Natural killer cell (primary cell): ENCODE data around the gene ADORA2B. TPM values are rescaled to one million over a fixed set of nuclear protein-coding genes. Genes with fewer than 3 reads are reported as not detected.
"Not testable (repeated sequence)": the region's sequence is repeated elsewhere in the genome, so short reads cannot be mapped to it uniquely, and the experiment has no call there.

ENCODE experiments used
- ATAC-seq, 3 donors: fragments of 150-1000 bp in 2 of 3; fragments of 200-7000 bp in 1 of 3; cut with Tn5 transposase; 1 replicate in 1 of 3; 2 replicates in 2 of 3; pipeline ENCODE4 v1.10.0; 2021; ENCODE audit warnings: mild to moderate bottlenecking in 2 of 3, moderate library complexity in 2 of 3
- DNase-seq, 2 donors: peaks; one replicate each; pipeline versions ENCODE4 v3.0.0 to v3.0.0-alpha.2; 2013 to 2021; ENCODE audit warnings: mixed read lengths in 1 of 2
- H3K27ac ChIP-seq: one replicate; pipeline ENCODE4 v1.5.1; 2013; ENCODE audit warnings: mild to moderate bottlenecking, low read length
- H3K27me3 ChIP-seq: one replicate; pipeline ENCODE4 v1.6.1; 2013; ENCODE audit warnings: low read length; ENCODE audit not compliant: control insufficient read depth, insufficient read depth
- H3K36me3 ChIP-seq: one replicate; pipeline ENCODE4 v1.6.1; 2013; ENCODE audit warnings: low read length; ENCODE audit not compliant: control insufficient read depth, insufficient read depth
- H3K4me1 ChIP-seq: one replicate; pipeline ENCODE4 v1.6.1; 2013; ENCODE audit warnings: low read length; ENCODE audit not compliant: control insufficient read depth, insufficient read depth
- H3K4me3 ChIP-seq: one replicate; pipeline ENCODE4 v1.5.1; 2013; ENCODE audit warnings: low read length
- H3K9me3 ChIP-seq: one replicate; pipeline ENCODE4 v1.6.1; 2013; ENCODE audit warnings: low read length; ENCODE audit not compliant: control insufficient read depth, insufficient read depth
- H3K27ac Mint-ChIP-seq, 2 donors: one replicate each; pipeline ENCODE4 v1.8.0; 2022; ENCODE audit warnings: mild to moderate bottlenecking in 2 of 2, mixed read lengths in 2 of 2, moderate library complexity in 1 of 2
- H3K27me3 Mint-ChIP-seq, 2 donors: one replicate each; pipeline ENCODE4 v1.8.0; 2022; ENCODE audit warnings: low read depth in 2 of 2, mixed read lengths in 2 of 2
- H3K36me3 Mint-ChIP-seq: one replicate; pipeline ENCODE4 v1.8.0; 2022; ENCODE audit warnings: mixed read lengths
- H3K4me1 Mint-ChIP-seq, 2 donors: one replicate each; pipeline ENCODE4 v1.8.0; 2022; ENCODE audit warnings: mixed read lengths in 2 of 2
- H3K4me3 Mint-ChIP-seq: one replicate; pipeline ENCODE4 v1.8.0; 2022; ENCODE audit warnings: mild to moderate bottlenecking, moderate library complexity, mixed read lengths
- H3K9me3 Mint-ChIP-seq, 2 donors: one replicate each; pipeline ENCODE4 v1.8.0; 2022; ENCODE audit warnings: mixed read lengths in 2 of 2
- CTCF ChIP-seq: fragments of 200-600 bp; IDR thresholded peaks from one replicate; pipeline ENCODE4 v1.8.0; 2022; ENCODE audit warnings: antibody characterized with exemption
- WGBS: methylation state at CpG from one replicate; pipeline ENCODE4 v1.1.7; 2013; ENCODE audit warnings: missing lambda C conversion rate; ENCODE audit not compliant: insufficient coverage; 5-methylcytosine and 5-hydroxymethylcytosine counted together
- intact Hi-C: fragments of 100-400 bp; cut with micrococcal nuclease; formaldehyde crosslinking; loops from one replicate; pipeline ENCODE4 v1.14.2; 2022
- total RNA-seq, 4 donors: library from RNA; stranded (reverse); fragments of 120-200 nt in 1 of 4; gene quantifications; one replicate each; pipeline versions ENCODE4 v1.2.3 to v1.2.4, GENCODE V29; 2013 to 2022

ADORA2B gene
- total RNA-seq, 3 donors from 2014 or later (not counting 1 experiment from before 2014, with no cell fraction given): 0.14 to 0.88 (median 0.41) TPM

GRCh38 chr17:15977894-15978293 is 33.0 kb downstream of the ADORA2B start:
- H3K36me3 Mint-ChIP-seq: peaks cover 19% of the 10 kb centered on the region

DNA sequence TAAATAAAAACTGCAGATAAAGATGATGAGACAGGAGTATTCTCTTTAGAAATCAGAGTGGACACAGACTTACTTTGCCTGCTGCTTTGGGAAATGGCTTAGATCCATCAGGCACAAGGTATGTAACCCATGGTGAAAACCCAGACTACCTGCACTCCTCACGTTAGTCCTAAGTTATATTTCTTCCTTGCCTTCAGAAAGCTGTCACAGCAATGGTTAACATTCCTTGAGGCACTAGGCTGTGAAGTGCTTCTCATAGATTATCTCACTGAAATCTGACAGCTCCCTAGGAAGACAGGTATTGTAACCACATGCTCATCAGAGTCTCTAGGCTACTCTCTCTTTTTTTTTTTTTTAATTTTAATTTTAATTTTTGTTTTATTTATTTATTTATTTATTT is 33.7 kb downstream of the ADORA2B start:
- H3K4me1 ChIP-seq: no peaks in the 10 kb centered on the region
- no peak overlapping the region for H3K4me3 ChIP-seq
- H3K27ac ChIP-seq: no peak overlapping the region
- Mint-ChIP-seq H3K4me3 (no peak overlapping the region), H3K27ac (no peak overlapping the region), H3K4me1 (peaks cover 0 to 4% of the 10 kb centered on the region in 2 donors), H3K36me3 (peaks cover 19% of the 10 kb centered on the region), H3K9me3 (no peaks in the 10 kb centered on the region), H3K27me3 (no peaks in the 10 kb centered on the region)
- ATAC-seq (no peak), DNase-seq (no peak)
- intact Hi-C loops: no loop called here
- H3K27me3 ChIP-seq: no peaks in the 10 kb centered on the region
- no peaks in the 10 kb centered on the region for H3K9me3 ChIP-seq
- peaks cover 42% of the 10 kb centered on the region for H3K36me3 ChIP-seq
- 100% methylated on average over 1 of the region's 1 CpG for WGBS
- no peak for TF ChIP-seq CTCF

More at GRCh38 chr17:15977894-15978293, 33.0 kb downstream of the ADORA2B start:
- DNase-seq: no peak
- WGBS: 100% methylated on average over 2 of the region's 2 CpGs
- no peaks in the 10 kb centered on the region for H3K4me1 ChIP-seq
- Mint-ChIP-seq H3K9me3 (no peaks in the 10 kb centered on the region), H3K27me3 (no peaks in the 10 kb centered on the region), H3K27ac (no peak overlapping the region), H3K4me3 (no peak overlapping the region), H3K4me1 (peaks cover 0 to 4% of the 10 kb centered on the region in 2 donors)
- H3K9me3 ChIP-seq: no peaks in the 10 kb centered on the region
- no peak overlapping the region for H3K4me3 ChIP-seq
- no peaks in the 10 kb centered on the region for H3K27me3 ChIP-seq
- no peak overlapping the region for H3K27ac ChIP-seq
- intact Hi-C loops: no loop called here
- ATAC-seq: no peak
- no peak for TF ChIP-seq CTCF
- peaks cover 39% of the 10 kb centered on the region for H3K36me3 ChIP-seq

GRCh38 chr17:15979013-15979412 is 34.1 kb downstream of the ADORA2B start:
- not testable (repeated sequence) for H3K4me1 Mint-ChIP-seq

DNA sequence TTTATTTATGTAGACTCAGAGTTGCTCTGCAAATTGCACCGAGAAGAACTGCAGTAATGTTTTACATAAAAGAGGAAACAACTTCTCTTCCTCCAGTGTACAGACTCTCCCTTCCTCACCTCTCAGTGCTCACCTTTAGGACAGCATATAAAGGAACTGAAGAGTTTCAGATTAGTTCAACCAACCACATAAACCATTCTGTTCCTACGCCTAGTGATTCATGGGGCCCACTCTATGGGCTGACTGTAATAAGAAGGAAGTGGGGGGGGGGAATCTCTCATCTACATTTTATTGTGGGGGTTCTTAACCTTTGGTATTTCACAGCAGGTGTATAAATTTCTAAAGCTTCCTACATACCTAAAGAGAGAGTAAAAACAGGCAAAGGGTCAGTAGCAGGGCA is 36.3 kb downstream of the ADORA2B start:
- H3K4me1 Mint-ChIP-seq: peaks cover 0 to 4% of the 10 kb centered on the region in 2 donors
- DNase-seq: no peak
- H3K9me3 ChIP-seq: no peaks in the 10 kb centered on the region
- no peak overlapping the region for H3K27ac ChIP-seq
- no peak overlapping the region for H3K27ac Mint-ChIP-seq
- intact Hi-C loops: no loop called here
- TF ChIP-seq CTCF: no peak
- no peak overlapping the region for H3K4me3 Mint-ChIP-seq
- peaks cover 19% of the 10 kb centered on the region for H3K36me3 Mint-ChIP-seq
- no peaks in the 10 kb centered on the region for H3K4me1 ChIP-seq
- H3K36me3 ChIP-seq: peaks cover 49% of the 10 kb centered on the region
- no peaks in the 10 kb centered on the region for H3K27me3 Mint-ChIP-seq
- ATAC-seq: no peak
- 17% methylated on average over 1 of the region's 2 CpGs for WGBS
- H3K4me3 ChIP-seq: no peak overlapping the region
- H3K27me3 ChIP-seq: no peaks in the 10 kb centered on the region
- H3K9me3 Mint-ChIP-seq: no peaks in the 10 kb centered on the region

More at GRCh38 chr17:15979013-15979412, 34.1 kb downstream of the ADORA2B start:
- peaks cover 42% of the 10 kb centered on the region for H3K36me3 ChIP-seq
- H3K9me3 ChIP-seq, H3K4me3 ChIP-seq, H3K27me3 ChIP-seq, H3K9me3 Mint-ChIP-seq, DNase-seq, H3K27ac ChIP-seq, H3K27me3 Mint-ChIP-seq, H3K4me1 ChIP-seq, ATAC-seq, H3K4me3 Mint-ChIP-seq, intact Hi-C loops, H3K27ac Mint-ChIP-seq: not testable (repeated sequence)
- WGBS: no CpG with 5 or more reads among the region's 4 CpGs
- peaks cover 19% of the 10 kb centered on the region for H3K36me3 Mint-ChIP-seq
